GM18499 (cell line): Measurements from ENCODE around the gene AFM.

Source experiments
- ATAC-seq: cut with Tn5 transposase; IDR thresholded peaks from one replicate; pipeline ENCODE4 v1.9.1; 2021; ENCODE audit warnings: moderate number of reproducible peaks; ENCODE audit not compliant: insufficient read depth, unreplicated experiment

AFM gene

DNA sequence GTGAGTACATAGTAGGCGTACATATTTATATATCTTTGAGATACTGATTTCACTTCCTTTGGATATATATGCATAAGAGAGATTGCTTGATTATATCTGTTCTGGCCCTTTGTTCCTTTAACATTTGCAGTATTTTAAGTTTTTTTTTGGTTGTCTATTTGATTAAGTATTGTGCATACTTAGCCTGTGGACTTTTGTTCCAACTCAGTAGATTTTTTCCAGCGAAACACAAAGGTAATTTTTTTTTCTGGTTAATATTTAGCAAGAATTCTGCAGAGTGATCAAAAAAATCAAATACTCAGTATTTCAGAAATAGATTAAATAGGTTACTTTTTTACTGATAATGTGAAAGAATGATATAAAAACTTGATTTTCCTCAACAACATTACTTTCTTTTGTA, at the start of gene AFM:
AFM (plus strand) TSS at position 388 of the 400 bp plus-strand sequence. CDS start 31 bp downstream, outside the sequence.
- no peak for ATAC-seq

DNA sequence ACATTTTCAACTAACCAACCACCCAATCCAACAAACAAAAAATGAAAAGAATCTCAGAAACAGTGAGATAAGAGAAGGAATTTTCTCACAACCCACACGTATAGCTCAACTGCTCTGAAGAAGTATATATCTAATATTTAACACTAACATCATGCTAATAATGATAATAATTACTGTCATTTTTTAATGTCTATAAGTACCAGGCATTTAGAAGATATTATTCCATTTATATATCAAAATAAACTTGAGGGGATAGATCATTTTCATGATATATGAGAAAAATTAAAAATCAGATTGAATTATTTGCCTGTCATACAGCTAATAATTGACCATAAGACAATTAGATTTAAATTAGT, 49.8 kb upstream of the AFM start:
- no peak for ATAC-seq

GRCh38 chr4:73432169-73433000, 49.2 kb upstream of the AFM start:
- no peak for ATAC-seq

DNA sequence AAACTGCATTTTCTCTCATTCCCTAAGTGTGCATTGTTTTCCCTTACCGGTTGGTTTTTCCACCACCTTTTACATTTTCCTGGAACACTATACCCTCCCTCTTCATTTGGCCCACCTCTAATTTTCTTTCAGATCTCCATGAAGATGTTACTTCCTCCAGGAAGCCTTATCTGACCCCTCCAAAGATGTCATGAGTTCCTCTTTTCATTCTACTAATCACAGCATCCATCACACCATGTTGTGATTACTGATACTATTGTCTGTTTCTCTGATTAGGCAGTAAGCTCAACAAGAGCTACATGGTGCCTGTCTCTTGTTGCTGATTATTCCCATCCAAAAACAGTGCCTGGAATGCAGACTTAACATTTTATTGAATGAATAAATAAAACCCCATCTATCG, 48.4 kb upstream of the AFM start:
- no peak for ATAC-seq

DNA sequence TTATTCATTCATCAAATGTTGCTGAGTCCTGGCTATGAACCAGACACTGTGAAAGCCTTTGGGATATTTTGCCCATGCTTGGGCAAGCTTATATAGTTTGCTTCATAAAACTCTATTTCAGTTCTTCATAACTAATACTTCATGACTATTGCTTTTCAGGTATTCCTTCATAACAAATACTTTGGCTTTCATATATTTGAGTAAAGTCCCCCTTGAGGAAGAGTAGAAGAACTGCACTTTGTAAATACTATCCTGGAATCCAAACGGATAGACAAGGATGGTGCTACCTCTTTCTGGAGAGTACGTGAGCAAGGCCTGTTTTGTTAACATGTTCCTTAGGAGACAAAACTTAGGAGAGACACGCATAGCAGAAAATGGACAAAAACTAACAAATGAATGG, 47.2 kb upstream of the AFM start:
- no peak for ATAC-seq

- no peak for ATAC-seq
Measured at GRCh38 chr4:73435984-73436383, 45.6 kb upstream of the AFM start, which contains the start of gene AFP. AFP (plus strand) TSS chr4:73436221; CDS start chr4:73436263, 42 bp downstream.

GRCh38 chr4:73436674-73437557, 44.6 kb upstream of the AFM start:
- no peak for ATAC-seq

DNA sequence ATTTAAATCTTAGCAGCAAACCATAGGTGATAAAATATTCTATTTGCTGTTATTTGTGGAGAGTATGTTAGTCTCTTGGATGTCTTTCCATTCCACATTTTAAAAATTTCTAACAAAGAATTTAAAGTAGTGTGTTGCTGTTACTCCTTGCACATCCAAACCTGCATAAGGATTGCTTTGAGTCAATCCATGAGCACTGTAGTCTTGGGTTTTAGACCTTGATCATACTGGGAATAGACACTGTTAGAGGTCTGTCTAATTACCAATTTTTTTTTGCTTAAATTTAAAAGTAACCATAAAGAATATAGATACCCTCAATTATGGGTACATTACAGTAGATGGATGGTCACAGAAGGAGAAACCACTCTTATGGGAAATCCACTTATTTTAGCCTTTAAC, 44.0 kb upstream of the AFM start:
- no peak for ATAC-seq

- no peak for ATAC-seq
Measured at GRCh38 chr4:73438048-73438447, 43.5 kb upstream of the AFM start.

DNA sequence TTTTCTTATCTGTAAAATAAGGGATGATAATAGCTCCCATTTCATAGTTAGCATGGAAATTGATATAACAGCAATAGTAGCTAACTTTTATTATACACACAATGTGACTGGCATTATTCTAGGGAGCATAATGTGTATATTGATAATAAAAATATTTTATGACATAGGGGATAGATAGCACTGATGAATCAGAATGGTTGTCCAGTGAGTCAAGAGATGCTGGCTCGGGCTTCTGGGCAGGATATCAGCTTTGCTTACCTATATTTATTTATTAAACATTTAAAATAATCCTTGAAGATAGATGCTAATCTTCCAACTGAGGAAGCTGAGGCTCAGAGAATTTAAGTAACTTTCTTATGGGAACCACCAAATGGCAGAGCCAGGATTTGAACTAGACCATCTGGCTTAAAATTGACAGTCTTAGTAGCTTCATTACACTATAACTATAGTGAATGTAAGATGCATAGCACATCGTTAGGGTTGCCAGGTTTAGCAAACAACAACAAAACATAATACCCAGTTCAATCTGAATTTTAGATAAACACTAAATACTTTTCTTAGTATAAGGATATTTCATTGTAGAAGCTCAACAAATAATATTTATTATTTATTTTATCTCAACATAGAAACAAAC, 42.8 kb upstream of the AFM start:
- no peak for ATAC-seq

- no peak for ATAC-seq
Measured at GRCh38 chr4:73439445-73439844, 42.1 kb upstream of the AFM start.

DNA sequence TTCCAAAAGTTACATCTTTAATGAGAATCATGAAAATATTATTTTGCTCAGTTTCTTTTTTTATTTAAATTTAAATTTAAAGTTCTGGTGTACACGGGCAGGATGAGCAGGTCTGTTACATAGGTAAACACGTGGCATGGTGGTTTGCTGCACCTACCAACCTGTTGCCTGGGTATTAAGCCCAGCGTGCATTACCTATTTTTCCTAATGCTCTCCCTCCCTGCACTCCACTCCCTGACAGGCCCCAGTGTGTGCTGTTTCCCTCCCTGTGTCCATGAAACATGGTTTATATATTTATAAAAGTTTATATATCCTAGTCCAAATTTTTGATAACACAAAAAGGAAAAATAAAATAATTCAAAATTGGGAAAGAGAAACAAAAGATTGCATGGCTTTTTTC, 41.6 kb upstream of the AFM start:
- no peak for ATAC-seq

DNA sequence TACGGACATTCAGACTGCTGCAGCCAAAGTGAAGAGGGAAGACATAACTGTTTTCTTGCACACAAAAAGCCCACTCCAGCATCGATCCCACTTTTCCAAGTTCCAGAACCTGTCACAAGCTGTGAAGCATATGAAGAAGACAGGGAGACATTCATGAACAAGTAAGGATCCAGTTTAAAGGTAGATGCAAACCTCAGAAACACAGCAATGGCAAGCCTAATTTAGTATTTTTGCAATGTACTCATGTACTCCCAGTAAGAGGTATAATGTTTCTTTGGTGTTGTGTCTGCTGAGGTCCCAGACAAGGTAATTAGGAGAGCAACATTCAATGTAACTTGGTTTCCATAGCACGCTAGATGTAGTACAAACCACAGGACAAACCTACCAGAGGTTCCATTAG, 40.9 kb upstream of the AFM start:
- no peak for ATAC-seq

DNA sequence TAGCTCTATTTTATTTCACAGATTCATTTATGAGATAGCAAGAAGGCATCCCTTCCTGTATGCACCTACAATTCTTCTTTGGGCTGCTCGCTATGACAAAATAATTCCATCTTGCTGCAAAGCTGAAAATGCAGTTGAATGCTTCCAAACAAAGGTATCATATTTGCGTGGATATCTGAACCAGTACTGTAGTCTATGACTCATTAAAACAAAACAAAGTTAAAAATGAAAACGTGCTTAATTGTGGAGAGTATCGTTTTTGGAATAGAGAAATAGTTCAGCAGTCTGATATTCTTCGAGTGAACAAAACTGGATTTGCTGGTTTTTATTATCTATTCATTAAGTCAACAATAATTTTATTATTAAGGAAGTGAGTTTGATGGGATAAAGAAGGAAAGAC, 39.3 kb upstream of the AFM start:
- ATAC-seq, result no peak

- no peak for ATAC-seq
Measured at GRCh38 chr4:73443224-73443623, 38.3 kb upstream of the AFM start.

DNA sequence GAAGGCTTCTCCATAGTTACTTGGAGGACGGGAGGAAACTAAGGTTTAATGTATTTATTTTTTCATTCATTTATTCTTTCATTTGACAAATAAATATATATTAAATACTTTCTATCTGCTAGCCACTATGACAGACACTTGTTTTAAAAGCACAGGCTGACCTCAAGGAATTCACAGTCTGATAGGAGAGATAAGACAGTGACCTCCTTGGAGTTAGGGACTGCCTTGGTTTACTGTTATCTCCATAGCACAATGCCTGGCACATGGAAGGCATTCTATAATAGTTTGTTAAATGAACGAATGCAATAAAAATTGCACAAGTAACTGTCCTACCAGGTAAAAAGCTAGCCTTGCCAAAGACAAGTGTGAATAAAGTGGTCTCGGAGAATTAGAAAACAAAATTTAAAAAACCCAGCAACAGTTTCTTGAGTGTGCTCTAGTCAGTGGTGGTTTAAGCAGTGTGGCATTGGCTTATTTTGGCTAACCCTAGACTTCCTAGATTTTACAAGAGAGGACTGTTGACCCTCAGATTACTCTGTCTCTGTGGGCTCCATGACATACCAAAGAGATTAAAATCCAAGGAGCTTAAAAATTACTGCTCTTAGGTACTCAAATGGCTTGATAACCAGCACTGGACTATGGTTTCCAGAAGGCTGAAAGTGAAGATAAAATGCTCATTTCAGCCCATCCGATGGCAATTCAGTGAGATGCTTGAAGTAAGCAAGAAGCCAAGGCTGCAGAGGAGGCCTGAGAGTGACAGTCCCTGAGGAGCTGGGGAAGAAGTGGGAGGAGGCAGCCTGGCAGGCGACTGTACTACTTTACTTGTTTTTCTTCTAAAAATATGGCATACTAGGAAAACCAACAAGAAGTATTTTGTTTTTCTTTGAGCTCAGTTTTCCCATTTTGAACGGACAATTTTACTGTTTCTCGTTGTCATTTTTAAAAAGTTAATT, 35.9 kb upstream of the AFM start:
- ATAC-seq, result no peak

DNA sequence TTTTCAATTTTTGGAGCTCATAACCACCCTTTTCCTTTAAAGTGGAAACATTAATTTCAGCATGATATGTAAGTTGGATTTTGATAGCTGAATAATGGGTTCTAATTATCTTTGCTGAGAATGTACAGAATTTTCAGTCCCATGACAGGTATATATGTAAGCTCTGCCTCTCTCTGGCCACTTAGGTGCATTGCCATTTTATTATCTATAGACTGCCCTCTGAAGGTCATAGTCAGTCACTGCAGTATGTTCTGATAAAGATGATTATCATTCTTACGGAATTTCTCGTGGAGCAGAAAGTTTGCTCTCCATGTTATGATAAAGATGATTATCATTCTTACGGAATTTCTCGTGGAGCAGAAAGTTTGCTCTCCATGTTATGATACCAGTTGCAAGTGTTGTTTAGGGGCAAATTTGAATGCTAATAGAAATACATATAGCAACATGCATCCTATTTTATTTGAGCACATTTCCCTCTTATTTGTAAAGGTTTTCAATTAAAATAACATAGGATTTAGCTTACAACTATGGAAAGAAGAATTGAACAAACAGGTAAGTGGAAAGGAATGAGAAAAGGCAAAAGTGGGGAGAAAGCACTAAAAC, 35.1 kb upstream of the AFM start:
- peak; percentile 98 for ATAC-seq

- ATAC-seq, result no peak
Measured at GRCh38 chr4:73447671-73448070, 33.9 kb upstream of the AFM start.

DNA sequence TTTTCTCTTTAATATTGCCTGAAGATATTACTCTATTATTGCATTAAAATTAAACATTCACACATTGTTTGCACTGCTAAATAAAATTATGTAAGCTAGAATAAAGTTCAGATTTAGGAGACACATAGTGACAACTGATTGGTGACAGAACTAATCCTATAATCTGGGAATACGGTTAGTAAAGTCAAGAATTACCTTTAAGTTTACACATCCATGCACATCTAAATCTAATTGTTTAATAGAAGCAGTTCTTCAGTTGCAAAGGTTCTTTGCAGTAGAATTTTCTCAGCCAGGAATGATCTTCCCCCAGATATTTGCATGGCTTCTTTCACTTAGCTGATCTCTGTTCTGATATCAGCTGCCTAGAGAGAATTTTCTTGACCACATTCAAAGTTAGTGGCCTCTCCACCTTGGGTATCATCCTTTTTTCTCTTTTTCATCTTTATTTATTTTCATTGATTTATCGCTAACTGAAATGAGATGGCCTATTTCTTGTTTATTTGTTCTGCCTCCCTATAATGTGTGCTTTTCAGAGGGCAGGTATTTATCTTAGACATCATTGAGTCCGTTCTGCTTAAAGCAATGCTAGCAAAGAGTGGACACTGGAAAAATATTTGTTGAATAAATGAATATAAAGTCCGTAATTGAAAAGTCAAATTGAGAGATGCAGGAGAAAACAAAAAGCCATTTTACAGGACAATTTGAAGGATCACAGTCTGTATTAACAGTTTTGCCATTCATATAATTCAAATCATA, 32.9 kb upstream of the AFM start:
- ATAC-seq, result no peak
